ENCODE measurements around the gene CILP. TPM values are rescaled to one million over a fixed set of nuclear protein-coding genes. Genes with fewer than 3 reads are reported as not detected.

The CILP gene
- total RNA-seq, 4 donors from 2014 or later = 7.8 to 209 (median 55.5) TPM

GRCh38 chr15:65214010-65214409 is 2.7 kb upstream of the CILP start:
- no peak for DNase-seq (ENCODE audit: low spot score in 2 of 2)
- whole genome bisulfite sequencing, 2 donors = 81 to 83% methylated on average over 4 of the region's 4 CpGs

GRCh38 chr15:65213241-65213640 is 2.0 kb upstream of the CILP start:
- no peak for DNase-seq (ENCODE audit: low spot score in 2 of 2)
- no peaks in the 10 kb centered on the region for H3K36me3 ChIP-seq
- peaks cover 0 to 45% (median 10%) of the 10 kb centered on the region in 4 donors for H3K4me1 ChIP-seq
- H3K27me3 ChIP-seq = no peaks in the 10 kb centered on the region
- no peaks in the 10 kb centered on the region for H3K9me3 ChIP-seq
- no peak for TF ChIP-seq CTCF (IDR thresholded peaks at IDR 0.05)
- TF ChIP-seq EP300 (IDR thresholded peaks at IDR 0.05) = no peak
- no peak for TF ChIP-seq POLR2A (IDR thresholded peaks at IDR 0.05)
- 69 to 80% methylated on average over 2 of the region's 2 CpGs for WGBS, 2 donors
- no peak overlapping the region for H3K27ac ChIP-seq
- H3K4me3 ChIP-seq = no peak overlapping the region

More at GRCh38 chr15:65214010-65214409, 2.7 kb upstream of the CILP start:
- TF ChIP-seq POLR2A (IDR thresholded peaks at IDR 0.05) (no peak), CTCF (IDR thresholded peaks at IDR 0.05) (no peak)
- Histone ChIP-seq H3K4me1 (peaks cover 0 to 41% (median 10%) of the 10 kb centered on the region in 4 donors), H3K27ac (no peak overlapping the region), H3K27me3 (no peaks in the 10 kb centered on the region), H3K4me3 (no peak overlapping the region), H3K36me3 (no peaks in the 10 kb centered on the region), H3K9me3 (no peaks in the 10 kb centered on the region)

- Histone ChIP-seq H3K9me3 (no peaks in the 10 kb centered on the region), H3K4me1 (peaks cover 0 to 51% (median 10%) of the 10 kb centered on the region in 4 donors), H3K36me3 (no peaks in the 10 kb centered on the region), H3K27ac (peak overlapping the region in 2 of 4 donors; percentile 30 to 69), H3K27me3 (no peaks in the 10 kb centered on the region), H3K4me3 (no peak overlapping the region)
- no peak for DNase-seq (ENCODE audit: low spot score in 2 of 2)
- TF ChIP-seq POLR2A (IDR thresholded peaks at IDR 0.05) = no peak
- no peak for TF ChIP-seq CTCF (IDR thresholded peaks at IDR 0.05)
- no peak for TF ChIP-seq EP300 (IDR thresholded peaks at IDR 0.05)
- 74 to 77% methylated on average over 5 of the region's 5 CpGs for WGBS, 2 donors
These were observed 824 bp upstream of the CILP start for GRCh38 chr15:65212097-65212496.

GRCh38 chr15:65211482-65211982 is 259 bp upstream of the CILP start:
- Histone ChIP-seq H3K27me3 (no peaks in the 10 kb centered on the region), H3K36me3 (no peaks in the 10 kb centered on the region), H3K4me1 (peaks cover 0 to 51% (median 10%) of the 10 kb centered on the region in 4 donors), H3K4me3 (peak overlapping the region in 1 of 4 donors; percentile 20), H3K27ac (peak overlapping the region in 3 of 4 donors; percentile 30 to 69 (median 32)), H3K9me3 (no peaks in the 10 kb centered on the region)
- 38 to 41% methylated on average over 6 of the region's 6 CpGs for WGBS, 2 donors
- DNase-seq (ENCODE audit: low spot score in 2 of 2) = peak; percentile 29 to 40
- no peak for TF ChIP-seq CTCF (IDR thresholded peaks at IDR 0.05)
- TF ChIP-seq EP300 (IDR thresholded peaks at IDR 0.05) = no peak
- no peak for TF ChIP-seq POLR2A (IDR thresholded peaks at IDR 0.05)

GRCh38 chr15:65209701-65210643 is 1.3 kb downstream of the CILP start:
- TF ChIP-seq POLR2A (IDR thresholded peaks at IDR 0.05) (no peak), EP300 (IDR thresholded peaks at IDR 0.05) (no peak), CTCF (IDR thresholded peaks at IDR 0.05) (no peak)
- Histone ChIP-seq H3K27ac (peak overlapping the region in 3 of 4 donors; percentile 30 to 69 (median 32)), H3K9me3 (no peaks in the 10 kb centered on the region), H3K36me3 (no peaks in the 10 kb centered on the region), H3K4me1 (peaks cover 0 to 51% (median 10%) of the 10 kb centered on the region in 4 donors), H3K27me3 (no peaks in the 10 kb centered on the region), H3K4me3 (peak overlapping the region in 1 of 4 donors; percentile 20)
- 47 to 50% methylated on average over 17 of the region's 17 CpGs for WGBS, 2 donors
- DNase-seq (ENCODE audit: low spot score in 2 of 2) = peak in 1 of 2 donors; percentile 24

Data from tibial nerve (tissue), 4 donors.